HTERT RPE-1 (cell line): ENCODE results near the gene KCNK17.

Experiments used
- in situ Hi-C: fragments of 300-500 bp; cut with MboI; formaldehyde crosslinking; loops from 4 replicates; pipeline ENCODE4 v1.14.3; 2020; ENCODE audit warnings: low sequenced_read_pairs

The KCNK17 gene

GRCh38 chr6:39338397-39338796, 24.2 kb upstream of the KCNK17 start:
- in situ Hi-C loops = no loop called here

- in situ Hi-C loops = no loop called here
Measured at GRCh38 chr6:39335780-39336545, 21.7 kb upstream of the KCNK17 start.

GRCh38 chr6:39333644-39334438, 19.6 kb upstream of the KCNK17 start:
- in situ Hi-C loops = no loop called here

GRCh38 chr6:39330476-39330875, 16.3 kb upstream of the KCNK17 start:
- in situ Hi-C loops = no loop called here

GRCh38 chr6:39330057-39330456, 15.8 kb upstream of the KCNK17 start:
- in situ Hi-C loops = no loop called here

GRCh38 chr6:39328066-39328465, 13.8 kb upstream of the KCNK17 start:
- in situ Hi-C loops = no loop called here

GRCh38 chr6:39327507-39327906, 13.3 kb upstream of the KCNK17 start:
- in situ Hi-C loops = no loop called here

- in situ Hi-C loops = no loop called here
Measured at GRCh38 chr6:39322306-39322850, 8.2 kb upstream of the KCNK17 start, which contains the start of gene KCNK16. TSS of gene KCNK16 (minus strand) at chr6:39322702. CDS start at chr6:39322540, 162 bp downstream.

- in situ Hi-C loops = no loop called here
Measured at GRCh38 chr6:39321761-39322160, 7.5 kb upstream of the KCNK17 start.

- in situ Hi-C loops = no loop called here
Measured at GRCh38 chr6:39320363-39320984, 6.3 kb upstream of the KCNK17 start.

GRCh38 chr6:39319621-39320362, 5.6 kb upstream of the KCNK17 start:
- in situ Hi-C loops = no loop called here

- in situ Hi-C loops = no loop called here
Measured at GRCh38 chr6:39317256-39317655, 3.0 kb upstream of the KCNK17 start.

GRCh38 chr6:39313526-39314272, 520 bp downstream of the KCNK17 start:
- in situ Hi-C loops = no loop called here

GRCh38 chr6:39312912-39313525, 1.2 kb downstream of the KCNK17 start:
- in situ Hi-C loops = no loop called here

- in situ Hi-C loops = no loop called here
Measured at GRCh38 chr6:39310542-39310941, 3.7 kb downstream of the KCNK17 start.

GRCh38 chr6:39309942-39310531, 4.2 kb downstream of the KCNK17 start:
- in situ Hi-C loops = no loop called here

- in situ Hi-C loops = no loop called here
Measured at GRCh38 chr6:39307462-39307861, 6.8 kb downstream of the KCNK17 start.

GRCh38 chr6:39304951-39305350, 9.3 kb downstream of the KCNK17 start:
- in situ Hi-C loops = no loop called here
